SU-DHL-6 (cell line): ENCODE data around the gene SMTN.

ENCODE experiments used
- H2AFZ ChIP-seq: fragments of 200-600 bp; sonication (generic); 2 replicates; pipeline ENCODE4 v1.6.1; 2014; ENCODE audit warnings: low read depth, mild to moderate bottlenecking, moderate library complexity, mixed read lengths, antibody characterized with exemption, low read length; ENCODE audit not compliant: severe bottlenecking
- H3F3A ChIP-seq: fragments of 200-600 bp; shearing (Covaris generic); 2 replicates; pipeline ENCODE4 v1.6.0; 2016; ENCODE audit warnings: antibody characterized with exemption, mild to moderate bottlenecking; ENCODE audit not compliant: insufficient read depth
- H3K27ac ChIP-seq: fragments of 200-600 bp; sonication (generic); 2 replicates; pipeline ENCODE4 v1.5.1; 2016; ENCODE audit warnings: low read depth, mild to moderate bottlenecking, low read length, moderate library complexity, mixed read lengths
- H3K27me3 ChIP-seq: fragments of 200-600 bp; sonication (generic), shearing (Covaris generic); 2 replicates; pipeline ENCODE4 v1.6.0; 2014; ENCODE audit warnings: mild to moderate bottlenecking, low read length
- H3K36me3 ChIP-seq: fragments of 200-600 bp; sonication (generic); 2 replicates; pipeline ENCODE4 v1.6.1; 2014; ENCODE audit warnings: mild to moderate bottlenecking, low read length, mixed read lengths
- H3K4me2 ChIP-seq: fragments of 300-600, 200-600 bp; shearing (Covaris generic), sonication (generic); 2 replicates; pipeline ENCODE4 v1.6.0; 2014; ENCODE audit warnings: low read length, low read depth, mild to moderate bottlenecking; ENCODE audit not compliant: poor library complexity, severe bottlenecking
- H3K4me3 ChIP-seq: fragments of 200-600 bp; sonication (generic); 2 replicates; pipeline ENCODE4 v1.5.1; 2014; ENCODE audit warnings: antibody characterized with exemption, low read length, mild to moderate bottlenecking, mixed read lengths; ENCODE audit not compliant: insufficient read depth, poor library complexity, severe bottlenecking
- H3K79me2 ChIP-seq: fragments of 200-600 bp; sonication (generic); 2 replicates; pipeline ENCODE4 v1.6.1; 2014; ENCODE audit warnings: mild to moderate bottlenecking, low read length, moderate library complexity; ENCODE audit not compliant: insufficient read depth
- H3K9ac ChIP-seq: fragments of 200-600 bp; sonication (generic); 2 replicates; pipeline ENCODE4 v1.7.0; 2014; ENCODE audit warnings: mild to moderate bottlenecking, low read length
- H3K9me2 ChIP-seq: fragments of 200-600 bp; sonication (generic); replicated peaks from 2 replicates; pipeline ENCODE4 v1.6.1; 2014; ENCODE audit warnings: low read length; ENCODE audit not compliant: insufficient read depth
- H3K9me3 ChIP-seq: fragments of 200-600 bp; sonication (generic); 2 replicates; pipeline ENCODE4 v1.6.1; 2014; ENCODE audit warnings: low read length, mixed read lengths; ENCODE audit not compliant: insufficient read depth
- H4K20me1 ChIP-seq: fragments of 200-600 bp; sonication (generic); 2 replicates; pipeline ENCODE4 v1.6.1; 2014; ENCODE audit warnings: low read depth, mild to moderate bottlenecking, antibody characterized with exemption, low read length, moderate library complexity, mixed read lengths
- CTCF ChIP-seq: fragments of 200-600 bp; sonication (generic); IDR thresholded peaks from one replicate; pipeline ENCODE4 v1.5.1; 2017; ENCODE audit warnings: antibody characterized with exemption, mild to moderate bottlenecking, low read length, moderate library complexity; ENCODE audit not compliant: insufficient read depth, poor library complexity, severe bottlenecking
- EZH2phosphoT487 ChIP-seq: fragments of 200-600 bp; sonication (generic), shearing (Covaris generic); conservative IDR thresholded peaks from 2 replicates; pipeline ENCODE4 v1.6.1; 2018; ENCODE audit warnings: mild to moderate bottlenecking, antibody characterized with exemption, low read length, moderate library complexity, mixed read lengths

The SMTN gene

GRCh38 chr22:31125521-31126117 is 44.5 kb downstream of the SMTN start:
- H3K9ac ChIP-seq = no peak overlapping the region
- no peaks in the 10 kb centered on the region for H3K36me3 ChIP-seq
- TF ChIP-seq EZH2phosphoT487 (no peak), CTCF (no peak)
- H3K27ac ChIP-seq = no peak overlapping the region
- H3F3A ChIP-seq = no peaks in the 10 kb centered on the region
- no peak overlapping the region for H2AFZ ChIP-seq
- no peaks in the 10 kb centered on the region for H3K9me2 ChIP-seq
- H4K20me1 ChIP-seq = no peaks in the 10 kb centered on the region
- H3K27me3 ChIP-seq = no peaks in the 10 kb centered on the region
- no peaks in the 10 kb centered on the region for H3K9me3 ChIP-seq
- no peaks in the 10 kb centered on the region for H3K79me2 ChIP-seq
- no peak overlapping the region for H3K4me2 ChIP-seq
- H3K4me3 ChIP-seq = no peak overlapping the region

GRCh38 chr22:31126128-31126868 is 45.2 kb downstream of the SMTN start:
- no peak overlapping the region for H2AFZ ChIP-seq
- no peaks in the 10 kb centered on the region for H3K36me3 ChIP-seq
- H3K27me3 ChIP-seq = no peaks in the 10 kb centered on the region
- no peak overlapping the region for H3K4me3 ChIP-seq
- H3K9ac ChIP-seq = no peak overlapping the region
- TF ChIP-seq EZH2phosphoT487 (no peak), CTCF (no peak)
- no peaks in the 10 kb centered on the region for H3K79me2 ChIP-seq
- no peaks in the 10 kb centered on the region for H3K9me3 ChIP-seq
- H3F3A ChIP-seq = no peaks in the 10 kb centered on the region
- no peaks in the 10 kb centered on the region for H3K9me2 ChIP-seq
- no peaks in the 10 kb centered on the region for H4K20me1 ChIP-seq
- no peak overlapping the region for H3K27ac ChIP-seq
- no peak overlapping the region for H3K4me2 ChIP-seq

- H3K9me2 ChIP-seq = no peaks in the 10 kb centered on the region
- H3K4me3 ChIP-seq = no peak overlapping the region
- no peaks in the 10 kb centered on the region for H3K27me3 ChIP-seq
- H2AFZ ChIP-seq = no peak overlapping the region
- no peak for TF ChIP-seq EZH2phosphoT487
- TF ChIP-seq CTCF = no peak
- H3K36me3 ChIP-seq = no peaks in the 10 kb centered on the region
- H4K20me1 ChIP-seq = no peaks in the 10 kb centered on the region
- no peak overlapping the region for H3K27ac ChIP-seq
- H3K9ac ChIP-seq = no peak overlapping the region
- no peaks in the 10 kb centered on the region for H3K79me2 ChIP-seq
- H3K9me3 ChIP-seq = no peaks in the 10 kb centered on the region
- no peak overlapping the region for H3K4me2 ChIP-seq
- H3F3A ChIP-seq = no peaks in the 10 kb centered on the region
Observed at GRCh38 chr22:31126869-31127175, 45.7 kb downstream of the SMTN start.
